T-helper 1 cell treated with Interleukin-12 subunit alpha and Interleukin-12 subunit beta and Interleukin-4 antibody, amounts not matched to agents 30 ng/mL and 1 ng/mL, for 36 hours (primary cell): ENCODE measurements around the gene ZCCHC2. TPM values are rescaled to one million over a fixed set of nuclear protein-coding genes. Genes with fewer than 3 reads are reported as not detected.

ENCODE experiments used
- intact Hi-C: fragments of 100-400 bp; cut with micrococcal nuclease; formaldehyde crosslinking; loops from one replicate; pipeline ENCODE4 v1.15.1; 2024
- total RNA-seq: library from RNA; stranded (reverse); gene quantifications from 2 replicates; pipeline ENCODE4 v1.2.3, GENCODE V29; 2022

The ZCCHC2 gene
- total RNA-seq, 1 donor from 2014 or later, result 60.7 TPM

DNA sequence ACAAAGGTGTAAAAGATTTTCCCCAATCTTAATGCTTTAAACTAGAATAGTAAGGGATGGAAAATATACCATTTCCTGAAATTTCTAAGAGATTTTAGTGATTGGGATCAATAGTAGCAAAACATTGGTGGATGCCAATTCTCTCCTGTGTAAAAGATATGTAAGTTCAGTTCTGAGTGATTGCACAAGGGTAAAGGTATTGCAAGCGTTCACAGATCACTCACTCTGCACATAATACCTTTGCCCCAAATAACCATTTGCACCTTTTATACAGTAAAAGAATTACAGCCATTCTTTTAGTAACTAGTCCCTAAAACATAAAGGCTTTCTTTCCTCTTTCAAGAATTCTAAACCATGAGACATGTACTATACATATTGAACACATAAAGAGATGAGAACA lies 13.0 kb upstream of the ZCCHC2 start:
- intact Hi-C loops, result loop anchor here (5.0 kb wide), 5 partner anchors 182 to 913 kb away; partner anchors contain the start of genes PHLPP1, PIGN, RELCH and TNFRSF11A

DNA sequence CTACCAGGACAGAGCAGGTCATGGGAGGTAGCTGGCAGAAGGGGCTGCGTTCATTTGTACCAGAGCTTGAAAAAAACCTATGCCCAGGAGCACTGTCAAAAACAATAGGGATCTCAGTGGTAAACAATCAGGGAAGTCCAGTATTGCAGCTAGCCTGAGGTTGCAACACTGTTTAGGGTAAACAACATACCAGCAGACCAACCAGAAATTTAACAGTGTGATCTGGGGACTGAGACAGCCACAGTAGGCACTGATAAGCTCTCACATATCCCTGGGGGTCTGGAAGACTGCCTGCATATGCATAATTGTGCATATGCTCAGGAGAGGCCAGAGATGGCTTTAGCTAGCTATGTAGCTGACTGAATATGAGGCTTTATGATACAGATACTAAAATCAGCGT lies 12.0 kb upstream of the ZCCHC2 start:
- intact Hi-C loops, result no loop called here

DNA sequence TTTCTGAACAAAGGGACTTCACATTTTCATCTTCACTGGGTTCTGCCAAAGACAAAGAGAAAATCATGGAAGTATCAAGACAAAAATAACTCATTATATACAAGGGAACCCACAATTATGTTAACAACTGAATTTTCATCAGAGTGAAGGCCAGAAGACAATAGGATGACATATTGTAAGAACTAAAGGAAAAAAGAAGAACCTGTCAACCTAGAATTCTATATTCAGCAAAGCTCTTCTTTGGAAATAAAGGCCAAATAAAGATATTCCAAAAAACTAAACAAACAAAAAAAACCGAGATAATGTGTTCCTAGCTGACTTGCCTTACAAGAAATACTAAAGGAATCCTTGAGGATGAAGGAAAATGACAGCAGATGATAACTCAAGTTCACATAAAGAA lies 10.3 kb upstream of the ZCCHC2 start:
- intact Hi-C loops, result no loop called here

DNA sequence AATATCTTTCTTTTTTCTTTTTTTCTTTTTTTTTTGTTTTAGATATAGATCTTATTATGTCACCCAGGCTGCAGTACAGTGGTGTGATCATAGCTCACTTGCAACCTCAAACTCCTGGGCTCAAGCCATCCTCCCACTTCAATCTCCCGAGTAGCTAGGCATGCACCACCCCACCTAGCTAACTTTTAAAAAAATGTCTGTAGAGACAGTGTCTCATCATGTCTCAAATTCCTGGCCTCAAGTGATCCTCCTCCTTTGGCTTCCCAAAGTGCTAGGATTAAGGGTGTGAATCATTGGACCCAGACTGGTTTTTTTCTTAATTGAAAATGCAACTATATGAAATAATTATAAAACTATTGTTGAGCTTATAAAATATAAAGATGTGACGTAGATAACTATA lies 9.8 kb upstream of the ZCCHC2 start:
- intact Hi-C loops, result no loop called here

DNA sequence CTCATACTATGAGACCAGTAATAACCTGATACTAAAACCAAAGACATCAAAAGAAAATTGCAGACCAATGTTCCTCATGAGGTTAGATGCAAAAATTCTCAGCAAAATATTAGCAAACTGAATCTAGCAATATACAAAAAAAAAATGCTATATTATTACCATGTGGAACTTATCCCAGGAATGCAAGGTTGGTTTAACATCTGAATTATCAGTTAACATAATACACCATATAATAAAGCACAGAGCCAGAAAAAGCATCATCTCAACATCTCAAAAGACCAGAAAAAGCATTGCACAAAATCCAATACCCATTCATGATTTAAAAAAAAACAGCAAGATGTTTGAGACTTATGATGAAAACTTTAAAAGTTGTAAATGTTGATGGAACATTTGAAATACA lies 8.3 kb upstream of the ZCCHC2 start:
- intact Hi-C loops, result no loop called here

DNA sequence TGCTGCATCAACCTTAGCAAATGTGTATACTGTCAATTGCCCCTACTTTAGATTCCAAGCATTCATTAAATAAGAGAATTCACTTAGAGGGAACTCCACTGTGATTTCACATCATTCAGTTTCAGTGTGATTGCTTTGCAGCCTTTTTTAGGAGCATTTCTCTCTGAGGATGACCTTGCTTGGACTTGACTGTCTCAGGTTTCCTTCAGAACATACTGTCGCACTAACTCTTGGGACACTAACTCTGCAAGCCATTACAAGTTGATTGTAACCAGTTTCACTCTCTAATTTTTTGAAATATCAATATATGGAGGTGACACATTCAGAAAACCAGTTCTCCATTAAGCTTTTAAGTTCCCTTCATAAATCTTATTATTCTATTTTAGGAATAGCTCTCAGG lies 6.6 kb upstream of the ZCCHC2 start:
- intact Hi-C loops, result no loop called here

DNA sequence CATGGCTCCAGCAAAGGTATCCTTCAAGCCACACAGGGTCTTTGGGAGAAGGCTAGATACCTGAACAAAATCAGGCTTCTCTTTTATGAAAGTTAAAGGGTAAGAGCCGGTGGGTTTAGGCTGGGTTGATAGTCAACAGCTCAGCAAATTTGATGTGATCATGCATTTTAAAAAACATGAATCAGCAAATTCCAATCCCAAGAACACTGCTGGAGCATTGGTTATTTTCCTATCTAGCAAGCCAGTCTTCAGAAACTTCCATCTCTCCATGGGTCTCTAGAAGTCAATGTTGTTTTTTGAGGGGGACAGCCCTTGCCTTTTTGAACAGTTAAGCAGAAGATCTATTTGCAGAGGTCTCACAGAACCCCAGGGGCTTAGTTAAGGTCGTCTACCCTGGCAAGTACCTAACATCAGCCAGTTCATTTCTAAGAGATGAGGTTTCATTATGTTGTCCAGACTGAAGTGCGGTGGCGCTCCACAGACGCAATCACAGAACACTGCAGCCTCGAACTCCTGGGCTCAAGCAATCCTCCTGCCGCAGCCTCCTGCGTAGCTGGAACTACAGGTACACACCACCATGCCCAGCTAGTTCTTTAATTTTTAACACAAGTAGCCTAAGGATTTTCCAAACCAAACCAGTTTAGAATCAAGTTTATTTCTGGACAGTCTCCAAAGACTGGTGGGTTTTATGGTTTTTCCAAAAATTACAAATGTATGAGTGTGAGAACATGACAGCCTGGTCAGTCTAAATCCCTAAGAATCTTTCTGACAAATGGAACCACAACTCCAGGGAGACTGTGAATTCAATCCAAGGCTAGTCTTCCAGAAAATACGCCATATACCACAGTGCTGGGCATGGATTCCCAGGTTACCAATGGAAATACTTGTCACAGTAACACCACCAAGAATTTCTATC lies 4.1 kb upstream of the ZCCHC2 start:
- intact Hi-C loops, result no loop called here

DNA sequence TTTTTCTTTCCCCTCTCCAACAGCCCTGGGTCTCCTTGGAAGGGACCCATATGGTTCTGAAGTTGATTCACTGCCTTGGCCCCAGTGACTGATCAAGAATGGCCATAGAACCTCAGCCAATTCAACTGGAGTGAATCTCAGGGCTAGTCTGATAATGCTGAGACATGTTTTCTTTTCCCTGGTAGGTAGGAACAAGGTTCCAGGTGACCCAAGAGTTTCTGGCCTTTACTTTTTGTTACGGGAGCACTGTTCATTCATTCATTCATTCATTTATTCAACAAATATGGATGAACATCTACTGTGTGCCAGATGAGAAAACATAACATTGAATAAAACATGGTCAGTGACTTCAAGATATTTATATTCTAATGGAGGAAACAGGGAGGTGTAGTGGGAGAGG lies 3.1 kb upstream of the ZCCHC2 start:
- intact Hi-C loops, result loop anchor here (10.0 kb wide), 3 partner anchors 625 to 1455 kb away; partner anchors contain the start of genes RNF152 and SERPINB8

DNA sequence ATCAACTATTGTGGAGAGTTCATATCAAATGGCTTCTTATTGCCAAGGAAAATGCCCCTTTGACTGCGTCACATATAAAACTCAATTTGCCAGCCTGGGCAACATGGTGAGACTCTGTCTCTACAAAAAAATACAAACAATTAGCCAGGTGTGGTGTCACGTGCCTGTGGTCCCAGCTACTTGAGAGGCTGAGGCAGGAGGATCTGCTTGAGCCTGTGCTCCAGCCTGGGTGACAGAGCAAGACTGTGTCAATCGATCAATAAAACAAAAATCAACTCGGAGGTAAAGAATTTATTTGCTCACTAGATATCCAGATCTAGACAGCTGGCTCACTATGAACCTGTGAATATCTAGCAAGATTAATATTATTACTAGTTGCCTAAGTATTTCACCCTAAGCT lies 1.7 kb upstream of the ZCCHC2 start:
- intact Hi-C loops, result loop anchor here (10.0 kb wide), 3 partner anchors 626 to 1454 kb away; partner anchors contain the start of genes RNF152 and SERPINB8

DNA sequence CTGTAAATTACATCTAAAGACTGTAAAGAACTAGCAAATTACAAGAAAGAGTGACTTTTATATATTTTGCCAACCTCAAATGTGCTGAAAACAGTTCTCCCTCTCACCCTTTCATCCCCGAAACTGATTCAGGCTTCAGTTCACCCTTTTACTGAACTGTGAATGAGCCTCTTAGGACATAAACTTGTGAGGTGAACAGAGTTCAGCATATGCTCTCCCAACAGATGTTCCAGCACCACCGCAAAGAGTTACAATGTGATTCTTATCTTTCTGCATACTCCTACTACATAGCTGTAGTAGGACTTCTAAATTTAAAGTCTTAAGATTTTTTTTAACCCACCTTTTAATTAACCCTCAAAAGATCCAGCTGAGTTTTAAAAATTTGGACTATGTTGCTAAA lies 1.2 kb upstream of the ZCCHC2 start:
- intact Hi-C loops, result loop anchor here (10.0 kb wide), 3 partner anchors 627 to 1453 kb away; partner anchors contain the start of genes RNF152 and SERPINB8

DNA sequence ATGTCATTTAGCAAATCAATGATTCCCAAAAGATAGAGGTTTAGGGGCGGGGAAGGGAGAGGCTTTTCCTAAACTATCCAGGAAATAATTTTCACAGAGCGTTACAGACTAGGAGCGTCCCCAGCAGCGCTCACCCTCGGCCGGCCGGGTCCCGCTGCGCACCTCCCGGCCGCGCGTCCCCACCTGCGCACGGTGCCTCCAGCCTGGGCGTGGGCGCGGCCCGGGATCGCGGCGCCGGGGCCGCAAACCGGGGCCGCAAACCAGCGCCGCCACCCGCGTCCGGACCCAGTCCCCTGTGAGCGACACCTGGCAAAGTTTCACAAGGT lies 684 bp upstream of the ZCCHC2 start:
- intact Hi-C loops, result loop anchor here (1.0 to 10.0 kb wide), 10 partner anchors 16 to 1453 kb away; partner anchors contain the start of genes PIGN, RELCH, RNF152 and SERPINB8

DNA sequence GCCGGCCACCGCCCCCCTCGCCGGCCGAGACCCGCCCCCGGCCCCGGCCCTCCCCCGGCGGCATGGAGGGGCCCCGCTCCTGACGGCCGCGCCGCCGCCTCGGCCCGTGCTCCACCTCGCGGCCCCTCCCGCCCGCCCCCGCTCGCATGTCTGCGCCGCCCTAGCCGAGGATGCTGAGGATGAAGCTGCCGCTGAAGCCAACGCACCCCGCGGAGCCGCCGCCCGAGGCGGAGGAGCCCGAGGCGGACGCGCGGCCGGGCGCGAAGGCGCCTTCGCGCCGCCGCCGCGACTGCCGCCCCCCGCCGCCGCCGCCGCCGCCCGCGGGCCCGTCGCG lies 397 bp downstream of the ZCCHC2 start:
- intact Hi-C loops, result loop anchor here (2.0 to 10.0 kb wide), 5 partner anchors 154 to 1452 kb away; partner anchors contain the start of genes RNF152 and SERPINB8

DNA sequence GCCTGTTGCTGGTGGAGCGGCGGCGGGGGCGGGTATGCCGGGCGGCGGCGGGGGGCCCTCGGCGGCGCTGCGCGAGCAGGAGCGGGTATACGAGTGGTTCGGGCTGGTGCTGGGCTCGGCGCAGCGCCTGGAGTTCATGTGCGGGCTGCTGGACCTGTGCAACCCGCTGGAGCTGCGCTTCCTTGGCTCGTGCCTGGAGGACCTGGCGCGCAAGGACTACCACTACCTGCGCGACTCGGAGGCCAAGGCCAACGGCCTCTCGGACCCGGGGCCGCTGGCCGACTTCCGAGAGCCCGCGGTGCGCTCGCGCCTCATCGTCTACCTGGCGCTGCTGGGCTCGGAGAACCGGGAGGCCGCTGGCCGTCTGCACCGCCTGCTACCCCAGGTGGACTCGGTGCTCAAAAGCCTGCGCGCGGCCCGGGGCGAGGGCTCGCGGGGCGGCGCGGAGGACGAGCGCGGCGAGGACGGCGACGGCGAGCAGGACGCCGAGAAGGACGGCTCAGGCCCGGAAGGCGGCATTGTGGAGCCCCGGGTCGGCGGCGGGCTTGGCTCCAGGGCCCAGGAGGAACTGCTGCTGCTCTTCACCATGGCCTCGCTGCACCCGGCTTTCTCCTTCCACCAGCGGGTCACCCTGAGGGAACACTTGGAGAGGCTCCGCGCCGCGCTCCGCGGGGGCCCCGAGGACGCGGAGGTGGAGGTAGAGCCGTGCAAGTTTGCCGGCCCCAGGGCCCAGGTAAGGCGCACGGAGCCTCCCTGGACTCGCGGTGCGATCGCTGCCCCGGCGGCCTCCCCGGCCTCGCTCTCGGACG lies 1.0 kb downstream of the ZCCHC2 start:
- intact Hi-C loops, result loop anchor here (2.0 to 10.0 kb wide), 5 partner anchors 155 to 1451 kb away; partner anchors contain the start of genes RNF152 and SERPINB8

DNA sequence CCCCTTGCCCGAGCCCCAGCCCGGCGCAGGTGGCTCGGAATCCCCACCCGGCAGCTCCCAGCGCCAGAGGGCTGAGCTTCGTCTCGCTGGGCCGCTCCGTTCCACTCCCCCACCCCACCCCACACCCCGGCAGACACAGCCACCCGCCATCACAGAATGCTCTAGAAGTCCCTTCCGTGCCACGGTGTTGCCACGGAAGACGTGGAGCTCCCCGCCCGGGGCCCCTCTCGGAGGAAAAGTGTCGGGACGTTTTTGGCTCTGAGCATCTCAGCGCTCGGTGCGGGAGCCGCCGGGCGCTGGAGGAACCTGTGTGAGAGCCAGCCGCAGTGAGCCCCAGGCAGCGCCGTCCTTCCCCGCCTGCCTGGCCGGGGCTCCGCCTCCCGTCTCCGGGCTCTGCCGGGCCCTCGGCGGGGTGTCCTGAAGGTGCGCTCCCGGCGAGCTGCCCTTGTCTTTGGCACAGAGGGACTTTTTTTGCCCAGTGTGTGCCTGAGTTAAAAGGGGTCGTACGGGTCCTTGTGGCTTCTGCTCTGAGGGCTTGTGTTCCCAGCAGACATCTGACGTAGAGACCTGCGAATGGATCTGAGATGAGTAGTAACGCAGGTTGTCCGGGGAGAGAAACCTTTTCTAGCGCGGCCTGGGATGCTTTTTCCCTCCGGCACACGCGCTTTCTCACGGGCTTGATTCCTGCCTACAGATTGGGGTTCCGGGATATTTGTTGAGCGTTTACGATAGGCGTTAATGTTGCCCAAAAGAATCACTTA lies 1.8 kb downstream of the ZCCHC2 start:
- intact Hi-C loops, result loop anchor here (5.0 to 10.0 kb wide), 4 partner anchors 343 to 1450 kb away; partner anchors contain the start of genes RNF152 and SERPINB8

DNA sequence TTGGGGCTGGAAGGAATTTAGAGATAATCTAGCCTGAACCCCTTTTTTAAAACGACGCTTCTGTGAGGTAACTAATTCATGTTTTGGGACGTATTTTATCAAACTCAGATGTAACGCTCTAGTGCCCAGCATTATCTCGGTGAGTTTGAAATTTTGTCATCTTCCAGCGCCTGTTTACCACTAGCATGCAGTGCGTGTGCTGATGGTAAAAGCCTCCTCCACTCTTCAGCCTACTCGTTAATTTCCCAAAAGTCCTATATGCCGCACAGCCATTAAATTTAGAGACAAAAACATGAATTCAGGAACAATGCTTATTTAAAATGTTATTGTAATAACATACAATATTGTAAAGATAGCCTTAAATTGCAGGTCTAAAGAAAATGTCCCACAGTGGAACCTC lies 2.8 kb downstream of the ZCCHC2 start:
- intact Hi-C loops, result loop anchor here (1.0 to 10.0 kb wide), 13 partner anchors 19 to 1449 kb away; partner anchors contain the start of genes KDSR, PHLPP1, PIGN and RELCH

DNA sequence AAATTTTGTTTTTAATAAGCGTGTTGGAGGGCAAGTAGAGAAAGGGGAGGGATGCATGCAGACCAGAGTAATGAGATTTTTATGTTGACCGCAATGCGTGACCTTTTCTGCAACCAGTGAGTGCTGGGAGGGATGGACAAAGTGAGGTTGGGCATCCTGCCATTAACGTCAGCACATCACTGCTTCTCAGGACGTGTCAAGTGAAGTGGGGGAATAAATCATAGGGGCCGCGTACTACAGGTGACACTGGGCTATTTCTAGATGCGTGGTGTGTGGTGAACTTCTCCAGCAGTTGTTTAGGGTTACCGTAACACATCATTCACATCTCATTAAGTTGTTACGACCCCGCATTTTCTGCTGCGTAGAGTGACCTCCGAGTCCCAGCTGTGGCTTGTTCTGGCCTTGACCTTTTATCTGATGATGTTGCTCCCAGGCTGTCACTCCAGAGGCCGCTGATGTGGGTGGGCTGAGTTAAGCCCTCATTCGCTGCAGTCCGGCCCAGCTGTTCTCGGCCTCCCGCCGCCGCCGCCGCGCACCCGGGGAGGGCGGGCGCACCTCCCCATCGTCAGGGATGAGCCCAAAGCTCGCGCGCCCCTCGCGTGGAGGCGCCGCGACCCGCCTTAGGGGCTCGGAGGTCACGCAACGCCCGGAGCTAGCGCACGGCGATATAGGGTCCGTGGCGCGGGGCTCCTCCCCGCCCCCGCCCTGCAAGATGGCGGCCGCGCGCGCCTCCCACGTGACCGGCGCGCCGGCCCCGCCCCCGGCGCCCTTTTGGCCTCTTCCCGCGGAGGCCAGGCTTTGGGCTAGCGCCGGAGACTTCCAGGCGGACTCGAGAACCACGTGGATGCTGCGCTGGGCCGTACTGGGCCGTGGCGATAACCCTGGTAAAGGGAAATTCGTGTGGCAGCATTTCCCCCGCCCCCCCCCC lies 3.5 kb downstream of the ZCCHC2 start:
- intact Hi-C loops, result loop anchor here (1.0 to 10.0 kb wide), 14 partner anchors 20 to 1448 kb away; partner anchors contain the start of genes KDSR, PHLPP1, PIGN and RELCH

DNA sequence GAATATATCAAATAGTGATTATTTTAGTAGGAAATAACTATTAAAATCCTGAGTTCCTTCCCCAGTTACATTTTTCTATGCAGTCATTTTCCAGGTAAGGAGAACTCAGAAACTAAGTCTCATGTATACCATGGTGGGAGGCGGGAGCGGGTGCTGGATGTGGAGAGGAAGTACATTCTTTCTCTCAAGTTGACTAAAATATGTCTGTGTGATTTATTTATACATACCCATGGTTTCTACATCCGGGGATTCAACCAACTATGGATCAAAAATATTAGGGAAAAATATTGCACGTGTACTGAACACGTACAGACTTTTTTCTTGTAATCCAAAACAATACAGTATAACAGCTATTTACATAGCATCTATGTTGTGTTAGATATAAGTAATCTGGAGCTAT lies 6.8 kb downstream of the ZCCHC2 start:
- intact Hi-C loops, result loop anchor here (5.0 to 10.0 kb wide), 4 partner anchors 338 to 1445 kb away; partner anchors contain the start of genes RNF152 and SERPINB8

DNA sequence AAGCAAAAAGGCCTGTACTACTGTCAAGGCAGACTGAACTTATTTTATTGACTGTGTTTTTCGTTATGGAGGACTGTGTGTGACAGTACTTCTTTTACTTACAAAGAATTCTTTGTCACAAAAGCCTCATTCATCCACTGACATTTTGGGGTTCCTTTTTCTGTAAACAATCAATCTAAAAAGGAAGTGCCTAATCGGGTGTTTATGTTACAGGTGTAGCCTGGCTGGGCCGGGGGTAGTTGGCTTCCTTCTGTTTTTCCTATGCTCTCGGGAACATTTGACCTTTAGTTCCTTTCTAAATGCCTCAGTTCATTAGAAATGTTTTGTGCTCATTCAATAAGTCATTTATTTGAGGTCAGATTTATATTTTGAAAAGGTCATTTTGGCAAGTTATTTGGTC lies 8.3 kb downstream of the ZCCHC2 start:
- intact Hi-C loops, result no loop called here

DNA sequence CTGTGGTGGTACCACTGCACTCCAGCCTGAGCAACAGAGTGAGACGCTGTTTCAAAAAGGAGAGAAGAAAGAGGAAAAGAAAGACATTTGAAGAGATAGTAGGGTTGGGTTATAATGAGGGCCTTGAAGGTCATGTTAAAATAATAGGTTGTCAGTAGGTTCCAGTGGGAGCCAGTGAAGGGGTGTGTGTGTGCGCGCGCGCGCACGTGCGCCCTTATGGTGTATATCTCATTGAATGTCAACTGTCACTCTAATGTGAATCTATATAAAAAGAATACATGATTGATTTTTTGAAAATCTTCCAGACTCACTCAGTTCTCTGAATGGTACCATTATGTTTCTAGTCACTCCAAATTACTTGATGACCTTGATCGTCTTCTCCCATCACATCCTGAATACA lies 9.1 kb downstream of the ZCCHC2 start:
- intact Hi-C loops, result no loop called here

DNA sequence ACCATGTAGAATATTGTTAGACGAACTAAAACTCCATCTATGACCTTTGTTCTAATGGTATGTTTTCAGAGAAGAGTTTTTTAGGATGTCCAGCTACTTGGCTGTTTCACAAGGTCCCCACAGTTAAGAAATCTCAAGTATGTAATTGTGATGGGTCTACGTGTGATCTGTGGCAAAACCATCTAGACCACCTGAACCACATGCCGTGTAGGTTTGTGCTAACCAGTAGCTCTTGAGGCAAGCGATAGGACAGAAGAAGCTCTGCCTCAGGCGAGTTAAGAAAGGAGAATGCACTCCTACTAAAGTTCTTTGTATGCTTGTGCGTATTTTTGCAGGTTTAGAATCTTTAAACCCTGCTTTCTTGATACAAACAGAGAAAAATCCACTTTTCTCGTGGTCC lies 13.2 kb downstream of the ZCCHC2 start:
- intact Hi-C loops, result no loop called here
